ENCODE results near the gene PDE4D.

PDE4D gene

DNA sequence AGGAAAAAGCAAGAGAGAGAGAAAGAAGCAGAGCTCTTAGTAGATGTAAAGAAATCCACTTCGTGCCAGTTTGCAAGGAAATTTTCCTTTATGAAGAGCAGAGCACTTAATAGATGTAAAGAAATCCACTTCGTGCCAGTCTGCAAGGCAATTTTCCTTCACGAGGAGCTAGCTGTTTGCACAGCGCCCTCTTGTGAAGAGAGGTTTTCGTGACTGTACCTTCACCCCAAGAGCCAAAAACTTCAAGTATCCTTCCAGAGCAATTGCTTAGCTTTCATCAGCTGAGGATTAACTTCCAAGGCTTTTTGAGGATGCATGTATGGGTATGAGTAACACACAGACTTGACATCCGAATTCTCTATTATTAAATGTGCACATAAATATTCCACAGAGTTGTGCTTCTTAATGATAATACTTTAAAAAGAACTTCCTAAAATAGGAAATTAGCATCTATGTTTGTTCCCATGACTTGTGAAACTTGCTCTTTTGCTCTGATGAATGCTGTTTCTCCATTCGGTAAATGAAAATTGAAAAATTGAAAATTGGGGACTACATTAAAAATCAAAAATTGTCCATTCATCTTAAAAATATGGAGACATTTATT lies 525.6 kb downstream of the PDE4D start:
- H3K27me3 ChIP-seq (ENCODE audit: control insufficient read depth, insufficient read depth, low read length) = no peaks in the 10 kb centered on the region
- H3K4me1 ChIP-seq (ENCODE audit: control insufficient read depth, insufficient read depth, low read length) = no peaks in the 10 kb centered on the region

DNA sequence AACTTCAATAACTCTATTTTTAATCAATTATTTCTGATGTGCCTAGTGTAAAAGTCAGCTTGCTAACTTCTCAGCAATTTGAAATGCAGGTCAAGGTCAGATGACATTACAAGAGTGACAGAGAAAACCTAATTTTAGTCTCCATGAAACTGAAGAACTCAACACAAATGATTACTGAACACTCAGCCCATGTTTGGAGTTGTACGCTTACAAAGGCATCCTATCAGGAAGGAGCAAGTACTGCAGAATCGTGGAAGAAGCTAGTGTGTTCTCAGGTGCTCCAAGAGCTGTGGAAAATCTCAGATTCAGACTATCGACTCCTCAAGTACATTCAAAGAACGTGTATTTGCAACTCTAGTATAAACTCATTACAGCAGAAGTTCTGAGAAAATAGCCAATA lies 526.7 kb downstream of the PDE4D start:
- H3K27me3 ChIP-seq (ENCODE audit: control insufficient read depth, insufficient read depth, low read length) = no peaks in the 10 kb centered on the region
- H3K9ac ChIP-seq (ENCODE audit: low read length) = no peak overlapping the region
- H3K4me3 ChIP-seq (ENCODE audit: low read length) = no peak overlapping the region
- no peaks in the 10 kb centered on the region for H3K4me1 ChIP-seq (ENCODE audit: control insufficient read depth, insufficient read depth, low read length)
- H3K9me3 ChIP-seq (ENCODE audit: control insufficient read depth, low read length) = no peaks in the 10 kb centered on the region
- H3K36me3 ChIP-seq (ENCODE audit: control insufficient read depth, insufficient read depth, low read length) = no peaks in the 10 kb centered on the region

More for the DNA sequence above, 525.6 kb downstream of the PDE4D start:
- Histone ChIP-seq H3K9ac (ENCODE audit: low read length) (no peak overlapping the region), H3K9me3 (ENCODE audit: control insufficient read depth, low read length) (no peaks in the 10 kb centered on the region), H3K4me3 (ENCODE audit: low read length) (no peak overlapping the region), H3K36me3 (ENCODE audit: control insufficient read depth, insufficient read depth, low read length) (no peaks in the 10 kb centered on the region)

DNA sequence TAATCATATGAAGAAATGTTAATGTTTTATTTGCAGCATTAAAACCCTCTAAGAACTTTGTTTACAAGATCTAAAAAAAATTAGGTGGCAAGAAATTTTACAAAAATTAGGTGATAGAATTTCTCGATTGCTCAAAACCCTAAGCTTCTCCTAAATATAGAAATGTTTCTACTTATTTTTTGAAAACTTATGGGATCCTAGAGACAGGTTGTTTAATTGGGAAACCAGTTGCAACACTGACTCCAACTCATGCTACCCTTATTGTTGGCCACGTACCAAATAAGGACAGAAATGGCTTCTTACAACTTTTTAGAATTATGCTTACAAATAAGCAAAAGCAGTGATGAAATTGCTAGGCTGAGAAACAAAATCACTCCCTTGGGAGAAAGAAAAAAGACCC lies 531.1 kb downstream of the PDE4D start:
- Histone ChIP-seq H3K9me3 (ENCODE audit: control insufficient read depth, low read length) (no peaks in the 10 kb centered on the region), H3K4me1 (ENCODE audit: control insufficient read depth, insufficient read depth, low read length) (peaks cover 15% of the 10 kb centered on the region), H3K9ac (ENCODE audit: low read length) (no peak overlapping the region), H3K27me3 (ENCODE audit: control insufficient read depth, insufficient read depth, low read length) (no peaks in the 10 kb centered on the region), H3K36me3 (ENCODE audit: control insufficient read depth, insufficient read depth, low read length) (no peaks in the 10 kb centered on the region), H3K4me3 (ENCODE audit: low read length) (no peak overlapping the region)

DNA sequence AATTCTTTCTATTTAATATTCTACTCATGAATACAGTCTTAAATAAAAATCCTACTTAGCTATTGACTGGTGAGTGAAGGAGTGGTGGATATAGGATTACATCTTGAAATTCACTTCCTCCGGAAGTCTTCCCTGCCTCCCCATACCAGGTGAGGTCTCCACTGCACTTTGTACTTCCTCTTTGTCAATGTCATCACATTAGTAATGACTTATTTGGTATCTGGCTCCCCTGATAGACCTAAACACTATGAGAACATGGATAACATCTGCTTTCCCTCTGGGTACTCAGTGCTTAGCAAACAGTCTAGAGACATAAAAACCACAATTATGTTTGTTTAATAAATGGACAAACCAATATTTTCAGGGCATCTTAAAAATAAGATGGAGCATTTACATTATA lies 532.1 kb downstream of the PDE4D start:
- Histone ChIP-seq H3K4me3 (ENCODE audit: low read length) (no peak overlapping the region), H3K9me3 (ENCODE audit: control insufficient read depth, low read length) (no peaks in the 10 kb centered on the region), H3K36me3 (ENCODE audit: control insufficient read depth, insufficient read depth, low read length) (no peaks in the 10 kb centered on the region), H3K9ac (ENCODE audit: low read length) (no peak overlapping the region), H3K27me3 (ENCODE audit: control insufficient read depth, insufficient read depth, low read length) (no peaks in the 10 kb centered on the region), H3K4me1 (ENCODE audit: control insufficient read depth, insufficient read depth, low read length) (peaks cover 25% of the 10 kb centered on the region)

DNA sequence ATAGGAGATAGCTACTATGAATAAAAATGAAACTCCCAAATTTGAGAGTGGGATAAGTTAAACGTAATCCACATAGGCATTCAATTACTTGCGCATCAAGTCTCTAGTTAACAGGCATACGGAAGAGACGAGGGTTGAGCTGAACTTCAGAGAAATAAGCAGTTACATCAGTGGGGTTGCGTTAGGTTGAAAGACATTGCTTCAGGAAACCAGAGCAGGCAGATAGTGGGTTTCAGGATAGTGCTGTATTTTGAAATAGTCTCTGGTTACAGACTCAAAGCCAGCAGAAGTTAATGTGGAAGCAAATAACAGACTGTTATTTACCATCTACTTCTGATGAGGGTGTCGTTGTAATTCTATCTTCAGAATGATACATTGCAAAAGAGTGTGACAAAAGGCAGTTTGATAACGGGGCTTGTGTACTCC lies 533.4 kb downstream of the PDE4D start:
- Histone ChIP-seq H3K27me3 (ENCODE audit: control insufficient read depth, insufficient read depth, low read length) (no peaks in the 10 kb centered on the region), H3K9me3 (ENCODE audit: control insufficient read depth, low read length) (no peaks in the 10 kb centered on the region), H3K36me3 (ENCODE audit: control insufficient read depth, insufficient read depth, low read length) (no peaks in the 10 kb centered on the region), H3K4me3 (ENCODE audit: low read length) (no peak overlapping the region), H3K9ac (ENCODE audit: low read length) (no peak overlapping the region), H3K4me1 (ENCODE audit: control insufficient read depth, insufficient read depth, low read length) (peaks cover 29% of the 10 kb centered on the region)

DNA sequence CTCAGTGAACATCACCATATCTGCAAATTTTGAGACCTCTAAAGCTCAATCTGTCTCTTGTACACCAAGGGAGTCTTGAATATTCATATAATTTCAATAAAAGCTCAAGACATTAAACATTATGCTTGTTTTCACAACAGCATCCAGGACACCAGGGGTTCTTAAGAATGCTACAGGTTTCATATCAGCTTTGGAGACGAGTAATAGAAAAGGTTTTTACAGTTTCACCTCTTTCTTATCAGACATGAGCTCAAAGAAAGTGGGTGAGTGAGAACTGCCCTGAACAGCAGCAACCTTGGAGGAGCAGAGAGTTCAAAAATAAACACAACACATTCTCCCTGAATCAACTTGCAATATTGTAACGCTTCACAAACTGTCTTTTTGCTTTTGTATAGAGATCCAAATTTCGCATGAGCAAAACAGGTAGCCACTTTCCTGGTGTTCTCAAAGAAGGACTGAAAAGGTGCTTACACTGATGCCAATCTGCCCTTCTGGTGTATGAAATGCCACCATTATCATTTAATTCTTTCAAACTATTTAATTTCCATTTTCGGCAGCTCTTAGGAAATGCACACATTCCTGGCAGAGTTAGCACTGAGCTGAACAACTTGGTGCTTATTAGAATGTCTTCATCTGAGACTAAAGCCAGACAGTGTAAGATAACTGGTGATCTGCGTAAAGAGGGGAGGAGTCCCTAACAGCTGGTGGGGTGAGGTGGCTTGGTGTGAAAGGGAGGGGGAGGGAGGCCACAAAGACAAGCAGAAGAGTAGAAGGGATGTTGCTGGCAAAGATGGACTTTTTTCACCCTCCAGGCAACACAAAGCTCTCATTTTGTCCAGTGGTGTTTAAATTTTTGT lies 535.3 kb downstream of the PDE4D start:
- Histone ChIP-seq H3K36me3 (ENCODE audit: control insufficient read depth, insufficient read depth, low read length) (no peaks in the 10 kb centered on the region), H3K9ac (ENCODE audit: low read length) (no peak overlapping the region), H3K4me3 (ENCODE audit: low read length) (no peak overlapping the region), H3K27me3 (ENCODE audit: control insufficient read depth, insufficient read depth, low read length) (no peaks in the 10 kb centered on the region), H3K9me3 (ENCODE audit: control insufficient read depth, low read length) (no peaks in the 10 kb centered on the region), H3K4me1 (ENCODE audit: control insufficient read depth, insufficient read depth, low read length) (peaks cover 29% of the 10 kb centered on the region)

DNA sequence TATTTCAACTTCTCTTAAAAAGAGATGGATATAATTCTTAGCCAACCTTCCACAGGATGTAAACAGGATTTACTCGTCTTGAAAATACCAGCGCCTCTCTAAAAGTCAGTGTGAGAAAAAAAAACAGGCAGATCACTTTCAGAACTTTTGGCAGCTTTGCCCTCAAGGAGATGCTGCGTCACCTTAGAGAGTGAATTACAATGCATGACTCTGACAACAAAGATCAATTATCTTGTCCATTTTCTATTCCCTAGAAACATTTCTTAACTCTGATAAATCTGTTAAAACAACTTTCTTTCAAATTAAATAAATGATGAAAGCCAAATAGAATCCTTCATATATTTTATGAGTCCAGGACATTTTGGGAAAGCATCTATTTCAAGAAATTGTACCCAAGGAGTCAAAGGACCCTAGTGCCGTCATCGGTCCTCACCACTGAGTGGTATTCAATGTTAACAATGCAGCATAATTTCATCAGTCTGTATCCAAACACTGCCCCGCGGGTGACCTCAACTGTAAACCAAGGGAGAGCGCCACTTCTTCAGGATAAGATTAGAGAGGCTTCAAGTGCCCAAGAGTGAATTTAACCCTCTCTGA lies 536.0 kb downstream of the PDE4D start:
- H3K9ac ChIP-seq (ENCODE audit: low read length) = no peak overlapping the region
- H3K36me3 ChIP-seq (ENCODE audit: control insufficient read depth, insufficient read depth, low read length) = no peaks in the 10 kb centered on the region
- H3K27me3 ChIP-seq (ENCODE audit: control insufficient read depth, insufficient read depth, low read length) = no peaks in the 10 kb centered on the region
- H3K4me3 ChIP-seq (ENCODE audit: low read length) = no peak overlapping the region
- H3K4me1 ChIP-seq (ENCODE audit: control insufficient read depth, insufficient read depth, low read length) = peaks cover 29% of the 10 kb centered on the region
- H3K9me3 ChIP-seq (ENCODE audit: control insufficient read depth, low read length) = no peaks in the 10 kb centered on the region

DNA sequence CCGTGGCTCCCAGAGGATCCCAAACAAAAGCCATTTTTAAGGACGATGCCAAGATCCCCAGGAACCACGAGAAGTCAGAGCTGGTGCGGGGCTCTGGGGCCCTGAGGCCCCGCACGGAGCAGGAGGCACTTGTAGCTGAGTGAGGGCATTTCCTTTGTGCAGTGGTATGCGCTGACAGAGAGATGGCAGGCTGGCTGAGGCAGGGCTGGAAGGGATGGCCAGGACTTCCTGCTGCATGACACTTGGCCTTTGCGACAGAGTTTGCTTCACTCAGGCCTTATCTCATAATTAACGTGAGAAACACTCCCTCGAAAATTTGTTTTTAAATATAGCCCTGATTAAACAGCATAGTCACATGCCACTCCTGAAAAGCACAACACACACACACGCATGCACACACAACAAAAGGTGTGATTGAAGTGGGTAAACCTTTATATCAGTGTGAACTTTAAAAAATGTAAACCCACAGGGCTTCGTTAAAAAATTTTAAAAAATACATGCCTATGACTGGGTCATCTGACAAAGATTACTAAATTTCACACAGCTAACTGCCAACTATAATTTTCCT lies 536.6 kb downstream of the PDE4D start:
- Histone ChIP-seq H3K36me3 (ENCODE audit: control insufficient read depth, insufficient read depth, low read length) (no peaks in the 10 kb centered on the region), H3K4me1 (ENCODE audit: control insufficient read depth, insufficient read depth, low read length) (peaks cover 29% of the 10 kb centered on the region), H3K27me3 (ENCODE audit: control insufficient read depth, insufficient read depth, low read length) (no peaks in the 10 kb centered on the region), H3K4me3 (ENCODE audit: low read length) (no peak overlapping the region), H3K9ac (ENCODE audit: low read length) (no peak overlapping the region), H3K9me3 (ENCODE audit: control insufficient read depth, low read length) (no peaks in the 10 kb centered on the region)

DNA sequence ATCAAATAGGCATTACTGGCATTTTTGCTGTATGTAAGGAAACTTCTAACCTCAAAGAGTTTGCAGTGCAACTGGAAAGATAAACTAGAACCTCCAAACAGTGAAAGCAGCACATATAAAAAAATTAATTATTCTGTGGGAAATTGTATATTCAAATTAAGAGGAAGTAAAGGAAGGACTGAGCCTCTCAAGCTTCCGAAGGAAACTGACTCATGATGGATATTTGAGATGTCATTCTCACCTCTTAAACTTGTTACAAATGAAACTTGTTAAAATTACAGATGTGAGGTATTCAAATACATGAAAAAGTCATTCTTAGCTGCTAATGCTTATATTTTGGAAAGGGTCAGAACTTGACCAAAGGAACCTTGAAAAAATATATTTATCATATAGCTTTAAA lies 538.7 kb downstream of the PDE4D start:
- Histone ChIP-seq H3K9me3 (ENCODE audit: control insufficient read depth, low read length) (no peaks in the 10 kb centered on the region), H3K9ac (ENCODE audit: low read length) (no peak overlapping the region), H3K36me3 (ENCODE audit: control insufficient read depth, insufficient read depth, low read length) (no peaks in the 10 kb centered on the region), H3K27me3 (ENCODE audit: control insufficient read depth, insufficient read depth, low read length) (no peaks in the 10 kb centered on the region), H3K4me3 (ENCODE audit: low read length) (no peak overlapping the region), H3K4me1 (ENCODE audit: control insufficient read depth, insufficient read depth, low read length) (peaks cover 29% of the 10 kb centered on the region)

DNA sequence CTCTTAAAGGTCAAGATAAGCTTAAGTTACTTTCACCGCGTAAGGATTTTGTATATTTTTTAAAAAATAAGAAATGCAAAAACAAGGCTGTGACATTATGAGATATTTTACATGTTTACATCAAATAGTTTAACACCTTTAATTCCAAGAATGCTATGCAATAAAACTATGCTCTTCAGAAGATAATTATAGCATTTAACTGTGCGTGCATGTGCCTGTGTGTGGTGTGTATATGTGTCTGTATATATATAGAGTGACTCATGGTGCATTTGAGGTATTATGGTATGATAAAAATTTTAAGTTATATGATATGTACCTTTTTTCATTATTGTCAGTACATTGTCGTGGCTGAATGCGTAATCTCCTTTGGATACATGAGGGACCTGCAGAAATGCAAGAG lies 539.3 kb downstream of the PDE4D start:
- Histone ChIP-seq H3K9me3 (ENCODE audit: control insufficient read depth, low read length) (no peaks in the 10 kb centered on the region), H3K27me3 (ENCODE audit: control insufficient read depth, insufficient read depth, low read length) (no peaks in the 10 kb centered on the region), H3K4me3 (ENCODE audit: low read length) (no peak overlapping the region), H3K36me3 (ENCODE audit: control insufficient read depth, insufficient read depth, low read length) (no peaks in the 10 kb centered on the region), H3K4me1 (ENCODE audit: control insufficient read depth, insufficient read depth, low read length) (peaks cover 29% of the 10 kb centered on the region), H3K9ac (ENCODE audit: low read length) (no peak overlapping the region)

DNA sequence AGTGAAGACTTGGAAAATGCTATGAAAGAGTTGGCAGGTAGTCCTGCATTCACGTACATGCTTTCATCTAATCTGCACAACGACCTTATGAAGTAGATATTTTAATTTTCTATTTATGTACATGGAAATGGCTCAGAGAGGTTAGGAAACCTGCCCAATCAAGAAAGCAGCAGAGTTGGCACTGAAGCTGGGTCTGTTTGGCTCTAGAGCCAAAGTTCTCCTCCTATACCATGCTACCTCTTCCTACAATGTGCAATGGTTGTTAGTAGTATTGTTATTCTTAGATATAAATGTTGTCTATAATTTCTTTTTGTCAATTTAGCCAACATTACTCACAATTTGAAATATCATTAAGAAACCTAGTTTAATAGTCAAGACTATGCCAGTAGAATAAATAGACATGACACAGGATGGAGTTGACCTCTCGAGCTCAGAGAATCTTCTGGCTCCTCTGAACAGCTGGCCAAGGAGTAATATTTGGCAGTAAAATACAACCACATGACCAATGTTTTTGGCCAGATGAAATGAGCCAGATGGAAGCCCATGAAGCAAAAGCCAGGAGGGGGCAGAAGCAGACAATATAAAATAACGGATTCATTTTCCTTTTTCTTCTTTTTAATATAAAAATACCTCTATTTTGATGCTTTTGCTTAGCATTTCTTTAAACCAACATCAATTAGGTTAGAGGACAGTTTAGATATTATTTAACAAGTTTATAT lies 542.3 kb downstream of the PDE4D start:
- H3K4me3 ChIP-seq (ENCODE audit: low read length) = no peak overlapping the region
- no peaks in the 10 kb centered on the region for H3K36me3 ChIP-seq (ENCODE audit: control insufficient read depth, insufficient read depth, low read length)
- H3K9ac ChIP-seq (ENCODE audit: low read length) = no peak overlapping the region
- H3K4me1 ChIP-seq (ENCODE audit: control insufficient read depth, insufficient read depth, low read length) = peaks cover 1% of the 10 kb centered on the region
- no peaks in the 10 kb centered on the region for H3K27me3 ChIP-seq (ENCODE audit: control insufficient read depth, insufficient read depth, low read length)
- H3K9me3 ChIP-seq (ENCODE audit: control insufficient read depth, low read length) = no peaks in the 10 kb centered on the region

All from mucosa of stomach (tissue), 1 donor.